Cardiac atrium fibroblast (primary cell): ENCODE data around the gene NFX1. TPM values are rescaled to one million over a fixed set of nuclear protein-coding genes. Genes with fewer than 3 reads are reported as not detected.

Source experiments
- total RNA-seq: library from RNA; depleted of rRNA; stranded (reverse); fragments of >200 nt; gene quantifications from 2 replicates; pipeline ENCODE4 v1.2.3, GENCODE V29; 2015

NFX1 gene
- 11.0 and 15.9 TPM in 2 replicates for total RNA-seq

GRCh38 chr9:33290247-33291030, at the start of gene NFX1:
Gene NFX1, plus strand, starts transcription at chr9:33290516. Its CDS starts 57 bp downstream, at chr9:33290573.

GRCh38 chr9:33264473-33265177, 25.7 kb upstream of the NFX1 start, which contains the start of the genes BAG1 and CHMP5:
Gene BAG1, minus strand, starts transcription at chr9:33264708.
Gene CHMP5, plus strand, starts transcription at chr9:33265049. Its CDS starts 30 bp downstream, at chr9:33265079.

GRCh38 chr9:33402371-33402770, 112.1 kb downstream of the NFX1 start, which contains the start of gene AQP7:
Gene AQP7, minus strand, starts transcription at chr9:33402568. Its CDS starts 1,306 bp downstream, at chr9:33401262.

Other genes starting within 250 kb of the NFX1 start
- 16.8 and 17.5 TPM in 2 replicates for gene SMU1, start 213.8 kb upstream of the NFX1 start, total RNA-seq
- 95.3 and 220 TPM in 2 replicates for gene B4GALT1, start 123.2 kb upstream of the NFX1 start, total RNA-seq
- gene SPINK4, start 50.3 kb upstream of the NFX1 start, total RNA-seq: not detected in 2 replicates
- gene BAG1, start 25.8 kb upstream of the NFX1 start, total RNA-seq: 17.8 and 23.3 TPM in 2 replicates
- 57.7 and 62.8 TPM in 2 replicates for gene CHMP5, start 25.5 kb upstream of the NFX1 start, total RNA-seq
- gene AQP7, start 112.1 kb downstream of the NFX1 start, total RNA-seq: not detected in 2 replicates
- gene AQP3, start 157.1 kb downstream of the NFX1 start, total RNA-seq: 0.36 and 2.6 TPM in 2 replicates
- gene NOL6, start 183.4 kb downstream of the NFX1 start, total RNA-seq: 23.5 and 33.5 TPM in 2 replicates
- gene ANKRD18B, start 233.7 kb downstream of the NFX1 start, total RNA-seq: not detected in 2 replicates